ENCODE measurements around the gene ZNF174. TPM values are rescaled to one million over a fixed set of nuclear protein-coding genes. Genes with fewer than 3 reads are reported as not detected.

The ZNF174 gene
- total and polyA plus RNA-seq, 2 of the 8 experiments (the other 6 are each of a cell fraction or from before 2014, with no cell fraction given), result 9.1 to 12.7 TPM

DNA sequence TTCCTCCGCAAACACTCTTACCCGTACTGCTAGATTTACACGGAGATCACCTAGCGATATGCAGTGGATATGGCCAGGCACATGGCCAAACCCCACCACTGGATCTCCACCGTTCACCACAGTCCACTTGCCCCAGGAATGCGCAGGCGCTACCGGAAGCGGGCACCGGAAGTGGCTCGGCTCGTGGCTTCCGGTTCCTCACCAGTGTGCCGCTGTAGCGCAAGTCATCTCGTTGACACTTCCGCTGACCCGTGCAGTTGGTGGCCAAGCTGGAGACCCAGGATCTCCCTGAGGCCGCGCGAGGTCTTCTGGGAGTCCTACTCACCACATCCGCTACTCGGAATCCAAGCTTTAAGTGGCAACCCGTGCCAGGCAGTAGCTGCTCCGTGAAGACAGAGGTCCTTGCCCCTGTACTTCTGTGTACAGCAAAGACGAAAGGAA is 30.8 kb downstream of the ZNF174 start:
- no peak overlapping the region for H3K27ac ChIP-seq (ENCODE audit: low read depth, low read length)
- no peak overlapping the region for H2BK5ac ChIP-seq (ENCODE audit: low read depth, low read length)
- H2BK120ac ChIP-seq (replicated peaks; ENCODE audit: low read depth, low read length), result no peak overlapping the region
- FAIRE-seq, result no peak
- H2BK20ac ChIP-seq (ENCODE audit: low read length), result no peak overlapping the region
- no peak overlapping the region for H2AFZ ChIP-seq (ENCODE audit: low read length)
- no peaks in the 10 kb centered on the region for H3K79me2 ChIP-seq (ENCODE audit: control insufficient read depth in 1 of 2, insufficient read depth in 2 of 2, low read length in 2 of 2)
- H4K8ac ChIP-seq (ENCODE audit: extremely low read depth, insufficient read depth, low read length), result no peak overlapping the region
- no peak overlapping the region for H3K23ac ChIP-seq (ENCODE audit: insufficient read length)
- H4K20me1 ChIP-seq (replicated peaks in 1 of 2; ENCODE audit: control insufficient read depth in 1 of 2, insufficient read depth in 2 of 2, low read length in 2 of 2), result no peaks in the 10 kb centered on the region
- H4K91ac ChIP-seq (replicated peaks; ENCODE audit: insufficient read length, low read length), result no peak overlapping the region
- H3K14ac ChIP-seq (ENCODE audit: insufficient read length), result no peak overlapping the region
- no peak overlapping the region for H3K56ac ChIP-seq (replicated peaks; ENCODE audit: insufficient read length, low read depth, low read length)
- H3K9me3 ChIP-seq (ENCODE audit: insufficient read depth in 2 of 2, low read depth in 1 of 2, low read length in 1 of 2), result 0 out of 4 replicates have a peak, but pooled peaks cover 0 to 3% of the 10 kb centered on the region in 2 experiments
- no peaks in the 10 kb centered on the region for H3K23me2 ChIP-seq (ENCODE audit: low read depth, low read length)
- no peak overlapping the region for H2BK12ac ChIP-seq (ENCODE audit: low read depth, low read length)
- no peak overlapping the region for H4K5ac ChIP-seq (ENCODE audit: insufficient read length, low read depth, low read length)
- H3K9ac ChIP-seq (replicated peaks in 1 of 4; ENCODE audit: extremely low read depth in 1 of 4, low read depth in 3 of 4, low read length in 3 of 4), result no peak overlapping the region
- H3K4ac ChIP-seq (replicated peaks; ENCODE audit: insufficient read length, low read depth, low read length), result no peak overlapping the region
- no peak overlapping the region for H3K18ac ChIP-seq (ENCODE audit: extremely low read depth, low read length)
- no peak overlapping the region for H3K4me3 ChIP-seq (ENCODE audit: extremely low read depth in 1 of 4, insufficient read depth in 2 of 4, low read depth in 3 of 4, low read length in 4 of 4)
- H3K4me1 ChIP-seq (replicated peaks in 1 of 4; ENCODE audit: control insufficient read depth in 3 of 4, insufficient read depth in 4 of 4, low read length in 3 of 4), result no peaks in the 10 kb centered on the region
- no peaks in the 10 kb centered on the region; the same call in 1 of the 2 replicates for H3K79me1 ChIP-seq (ENCODE audit: low read depth, low read length)
- no peak overlapping the region for H3K4me2 ChIP-seq (ENCODE audit: insufficient read depth in 1 of 2, low read depth in 2 of 2, low read length in 2 of 2)
- 96% methylated on average over 26 of the region's 26 CpGs; no CpG with 5 or more reads in 1 of the 2 experiments for WGBS, 2 experiments (ENCODE audit: extremely low coverage in 1 of 2, insufficient coverage in 1 of 2, insufficient read length in 1 of 2, insufficient replicate concordance in 2 of 2, low coverage in 1 of 2, low lambda C conversion rate in 2 of 2, missing lambda C conversion rate in 1 of 2)
- ChIA-PET POLR2A (ENCODE audit: partially characterized antibody) (interaction anchor here (2.5 kb wide), 1 partner anchor 11 kb away, joined by 7 read pairs; the partner anchor contains the start of genes NAA60 and ZNF597), CTCF (ENCODE audit: partially characterized antibody) (interaction anchor here (1.5 kb wide), 1 partner anchor 12 kb away, joined by 5 read pairs; the partner anchor contains the start of genes NAA60 and ZNF597)
- peaks cover 0 to 5% (median 2%) of the 10 kb centered on the region in 4 experiments; a peak in 4 of 8 replicates for H3K36me3 ChIP-seq (ENCODE audit: control insufficient read depth in 2 of 4, insufficient read depth in 4 of 4, low read length in 3 of 4)
- H3K27me3 ChIP-seq (replicated peaks in 1 of 4; ENCODE audit: control insufficient read depth in 3 of 4, extremely low read depth in 1 of 4, insufficient read depth in 3 of 4, low read length in 3 of 4), result no peaks in the 10 kb centered on the region
- no peak overlapping the region for H2AK5ac ChIP-seq (ENCODE audit: low read depth, low read length)
- no peak for DNase-seq (ENCODE audit: low read depth in 1 of 2, low spot score in 2 of 2)
- no peak overlapping the region for H2BK15ac ChIP-seq (ENCODE audit: low read length)
- TF ChIP-seq CBX5 (IDR thresholded peaks at IDR 0.05; ENCODE audit: low read depth, low read length) (no peak), TAF7 (optimal IDR thresholded peaks at IDR 0.05; ENCODE audit: borderline replicate concordance, low read depth, low read length) (no peak), GABPA (IDR thresholded peaks at IDR 0.05; ENCODE audit: borderline replicate concordance, insufficient read depth, low read length) (no peak), RAD21 (IDR thresholded peaks at IDR 0.05 in 1 of 2, conservative IDR thresholded peaks at IDR 0.05 in 1 of 2; ENCODE audit: low read depth in 2 of 2, low read length in 2 of 2) (no peak), POLR2A (IDR thresholded peaks at IDR 0.05; ENCODE audit: control extremely low read depth in 1 of 2, low read depth in 2 of 2, low read length in 2 of 2) (no peak), TAF1 (IDR thresholded peaks at IDR 0.05; ENCODE audit: low read depth, low read length) (no peak), EP300 (IDR thresholded peaks at IDR 0.05; ENCODE audit: borderline replicate concordance in 1 of 2, low read depth in 2 of 2, low read length in 2 of 2) (no peak), CTBP2 (IDR thresholded peaks at IDR 0.05; ENCODE audit: borderline replicate concordance, insufficient read depth, insufficient read length, low read length) (no peak), CHD2 (IDR thresholded peaks at IDR 0.05; ENCODE audit: low read length) (no peak), BACH1 (IDR thresholded peaks at IDR 0.05; ENCODE audit: low read length) (no peak), SP4 (IDR thresholded peaks at IDR 0.05; ENCODE audit: low read length) (no peak), TEAD4 (IDR thresholded peaks at IDR 0.05; ENCODE audit: low read depth, low read length) (no peak), HDAC6 (IDR thresholded peaks at IDR 0.05; ENCODE audit: low read depth, low read length) (no peak)
- TF ChIP-seq, protein P1, sequence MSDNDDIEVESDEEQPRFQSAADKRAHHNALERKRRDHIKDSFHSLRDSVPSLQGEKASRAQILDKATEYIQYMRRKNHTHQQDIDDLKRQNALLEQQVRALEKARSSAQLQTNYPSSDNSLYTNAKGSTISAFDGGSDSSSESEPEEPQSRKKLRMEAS (IDR thresholded peaks at IDR 0.05), result no peak

Data from H1 (cell line).